H7 (cell line): ENCODE data around the gene BRD4. TPM values are rescaled to one million over a fixed set of nuclear protein-coding genes. Genes with fewer than 3 reads are reported as not detected.

Experiments used
- DNase-seq: peaks from one replicate; pipeline ENCODE4 v3.0.0; 2012
- H3K27me3 ChIP-seq: 2 replicates; pipeline ENCODE4 v1.6.0; 2011; ENCODE audit warnings: mild to moderate bottlenecking, low read length; ENCODE audit not compliant: control insufficient read depth, insufficient read depth
- H3K36me3 ChIP-seq: replicated peaks from 2 replicates; pipeline ENCODE4 v1.5.1; 2011; ENCODE audit warnings: low read length; ENCODE audit not compliant: control insufficient read depth, insufficient read depth
- H3K4me3 ChIP-seq: 2 replicates; pipeline ENCODE4 v1.5.1; 2011; ENCODE audit warnings: low read depth, mild to moderate bottlenecking, control low read depth, low read length, moderate library complexity; ENCODE audit not compliant: insufficient read depth
- total RNA-seq: library from RNA; depleted of rRNA; stranded (reverse); fragments of >200 nt; shearing (Covaris generic); gene quantifications from 2 replicates; pipeline ENCODE4 v1.2.3, GENCODE V29; 2014

Gene BRD4
- total RNA-seq, 1 experiment from 2014 or later, result 24.8 TPM

- no peak overlapping the region for H3K4me3 ChIP-seq
- H3K27me3 ChIP-seq, result no peaks in the 10 kb centered on the region
- DNase-seq, result no peak
- H3K36me3 ChIP-seq, result no peaks in the 10 kb centered on the region
These were observed 49.0 kb downstream of the BRD4 start for GRCh38 chr19:15283141-15283883.

GRCh38 chr19:15282311-15282705 is 50.0 kb downstream of the BRD4 start:
- H3K36me3 ChIP-seq, result no peaks in the 10 kb centered on the region
- DNase-seq, result no peak
- H3K4me3 ChIP-seq, result no peak overlapping the region
- no peaks in the 10 kb centered on the region for H3K27me3 ChIP-seq

- no peaks in the 10 kb centered on the region for H3K27me3 ChIP-seq
- no peak overlapping the region for H3K4me3 ChIP-seq
- no peaks in the 10 kb centered on the region for H3K36me3 ChIP-seq
- no peak for DNase-seq
These were observed 51.2 kb downstream of the BRD4 start for GRCh38 chr19:15280915-15281683.

GRCh38 chr19:15280048-15280725 is 52.2 kb downstream of the BRD4 start:
- no peak overlapping the region for H3K4me3 ChIP-seq
- DNase-seq, result no peak
- H3K36me3 ChIP-seq, result no peaks in the 10 kb centered on the region
- H3K27me3 ChIP-seq, result no peaks in the 10 kb centered on the region

DNA sequence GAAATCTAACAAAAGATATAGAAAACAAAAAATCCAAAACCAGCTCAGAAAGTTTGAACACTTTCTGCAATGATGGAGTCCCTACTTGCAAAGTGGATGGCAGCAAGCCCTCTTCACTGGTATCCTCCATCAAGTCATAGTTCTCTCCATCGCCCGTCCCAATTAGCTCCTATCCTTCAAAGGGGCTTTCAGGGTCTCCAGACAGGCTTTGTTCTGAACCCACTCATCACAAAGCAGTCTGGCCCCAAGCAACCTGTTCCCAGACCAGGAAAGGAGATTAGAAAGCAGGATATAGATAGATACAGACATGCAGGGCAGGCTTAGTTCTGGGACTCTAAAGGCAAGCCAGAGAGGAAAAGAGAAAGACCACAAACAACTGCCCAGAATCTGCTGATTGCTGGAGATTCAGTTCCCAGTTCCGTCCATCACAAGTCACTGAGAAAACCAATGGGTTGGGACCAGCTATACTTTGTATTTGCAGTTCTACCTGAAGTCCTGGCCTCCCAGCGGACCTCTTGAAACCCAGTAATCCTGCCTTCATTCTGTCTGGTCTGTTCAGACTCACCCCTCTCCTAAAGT is 52.9 kb downstream of the BRD4 start:
- no peak for DNase-seq
- H3K27me3 ChIP-seq, result no peaks in the 10 kb centered on the region
- H3K4me3 ChIP-seq, result no peak overlapping the region
- no peaks in the 10 kb centered on the region for H3K36me3 ChIP-seq

DNA sequence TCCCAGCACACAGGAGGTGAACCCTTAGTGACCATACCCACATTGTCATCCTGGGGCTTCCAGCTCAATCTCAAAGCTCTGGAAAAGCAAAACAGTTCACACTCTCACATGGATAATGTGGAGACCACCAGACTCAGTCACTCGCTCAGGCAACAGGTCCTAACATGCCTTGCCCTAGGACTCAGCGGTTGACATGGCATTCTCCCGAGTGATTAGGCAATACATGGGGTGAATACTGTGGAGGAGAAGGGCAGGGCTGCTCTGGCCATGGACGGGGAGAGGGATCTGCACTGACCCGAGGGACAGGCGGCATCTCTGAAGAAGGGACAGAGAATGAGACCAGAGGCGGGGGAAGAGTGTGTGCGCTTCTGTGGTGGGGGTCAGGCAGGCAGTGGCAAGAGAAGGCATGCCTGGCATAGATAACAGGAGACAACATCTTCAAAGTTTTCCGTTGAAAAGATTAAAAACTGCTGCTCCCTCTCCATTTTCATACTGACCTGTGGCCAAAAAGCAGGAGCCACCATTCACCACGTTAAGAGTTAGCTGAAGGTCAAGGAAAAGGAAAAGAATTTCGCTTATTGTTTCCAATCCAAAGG is 55.6 kb downstream of the BRD4 start:
- H3K36me3 ChIP-seq, result peaks cover 10% of the 10 kb centered on the region
- DNase-seq, result no peak
- no peaks in the 10 kb centered on the region for H3K27me3 ChIP-seq
- no peak overlapping the region for H3K4me3 ChIP-seq

GRCh38 chr19:15274477-15274876 is 57.9 kb downstream of the BRD4 start:
- no peak for DNase-seq
- Histone ChIP-seq H3K27me3 (no peaks in the 10 kb centered on the region), H3K4me3 (no peak overlapping the region), H3K36me3 (peaks cover 19% of the 10 kb centered on the region)

DNA sequence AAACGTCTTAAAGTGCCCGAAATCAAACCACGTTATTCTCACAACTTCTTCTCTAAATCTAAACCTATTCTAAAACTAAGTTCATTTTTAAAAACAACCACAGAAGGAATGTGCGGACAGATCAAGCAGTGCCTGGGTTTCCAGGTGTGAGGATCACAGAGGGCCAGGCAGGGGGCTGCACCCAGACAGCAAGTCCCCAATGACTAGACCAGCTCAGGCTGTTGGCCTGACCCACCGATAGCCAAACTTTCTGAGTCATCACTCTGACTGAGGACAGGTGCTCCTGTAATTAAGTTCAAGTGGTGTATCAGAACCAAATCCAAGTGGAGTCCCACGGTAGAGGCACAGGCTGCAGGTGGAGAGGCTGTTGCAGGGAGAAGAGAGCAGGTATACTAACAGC is 62.5 kb downstream of the BRD4 start:
- Histone ChIP-seq H3K4me3 (no peak overlapping the region), H3K27me3 (no peaks in the 10 kb centered on the region), H3K36me3 (peaks cover 47% of the 10 kb centered on the region)
- DNase-seq, result no peak

DNA sequence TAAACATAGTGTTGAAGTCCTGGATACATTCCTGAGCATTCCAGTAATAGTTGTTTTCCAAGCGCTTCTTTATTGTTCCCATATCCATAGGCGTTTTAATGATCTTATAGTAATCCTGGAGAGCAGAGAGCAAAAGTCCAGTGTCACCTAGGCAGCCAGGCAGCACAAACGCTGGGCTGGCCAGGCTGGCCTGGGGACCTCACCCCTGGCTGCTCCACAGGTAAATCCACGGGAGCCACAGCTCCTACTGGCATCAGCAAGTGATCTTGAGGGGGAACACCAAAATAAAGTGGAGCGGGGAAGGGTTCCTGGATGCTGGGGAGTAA is 63.4 kb downstream of the BRD4 start:
- peaks cover 53% of the 10 kb centered on the region for H3K36me3 ChIP-seq
- no peak overlapping the region for H3K4me3 ChIP-seq
- DNase-seq, result no peak
- no peaks in the 10 kb centered on the region for H3K27me3 ChIP-seq

- Histone ChIP-seq H3K36me3 (peaks cover 59% of the 10 kb centered on the region), H3K27me3 (no peaks in the 10 kb centered on the region), H3K4me3 (no peak overlapping the region)
- DNase-seq, result no peak
These were observed 64.0 kb downstream of the BRD4 start for GRCh38 chr19:15268192-15268927.

DNA sequence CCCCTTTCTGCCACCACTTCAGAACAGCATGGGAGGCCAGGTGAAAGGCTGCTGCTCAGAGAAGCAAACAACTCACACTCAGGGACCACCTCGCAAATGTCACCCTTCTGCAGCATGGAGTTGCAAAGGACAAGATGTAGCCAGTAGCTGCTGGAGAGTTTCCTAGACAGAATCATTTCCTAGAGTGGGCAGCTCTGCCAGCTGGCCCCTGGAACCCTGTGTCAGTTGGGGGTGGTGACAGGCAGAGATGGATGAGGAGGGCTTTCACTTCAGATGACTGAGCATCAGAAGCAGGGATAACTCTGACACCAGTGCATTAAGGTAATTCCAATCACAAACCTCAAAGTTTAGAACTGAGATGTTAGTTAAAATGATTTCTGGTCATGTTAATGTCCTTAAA is 65.7 kb downstream of the BRD4 start:
- no peak for DNase-seq
- Histone ChIP-seq H3K4me3 (no peak overlapping the region), H3K36me3 (peaks cover 60% of the 10 kb centered on the region), H3K27me3 (no peaks in the 10 kb centered on the region)

GRCh38 chr19:15265850-15266248 is 66.5 kb downstream of the BRD4 start:
- Histone ChIP-seq H3K27me3 (no peaks in the 10 kb centered on the region), H3K4me3 (no peak overlapping the region), H3K36me3 (peaks cover 56% of the 10 kb centered on the region)
- DNase-seq, result no peak

DNA sequence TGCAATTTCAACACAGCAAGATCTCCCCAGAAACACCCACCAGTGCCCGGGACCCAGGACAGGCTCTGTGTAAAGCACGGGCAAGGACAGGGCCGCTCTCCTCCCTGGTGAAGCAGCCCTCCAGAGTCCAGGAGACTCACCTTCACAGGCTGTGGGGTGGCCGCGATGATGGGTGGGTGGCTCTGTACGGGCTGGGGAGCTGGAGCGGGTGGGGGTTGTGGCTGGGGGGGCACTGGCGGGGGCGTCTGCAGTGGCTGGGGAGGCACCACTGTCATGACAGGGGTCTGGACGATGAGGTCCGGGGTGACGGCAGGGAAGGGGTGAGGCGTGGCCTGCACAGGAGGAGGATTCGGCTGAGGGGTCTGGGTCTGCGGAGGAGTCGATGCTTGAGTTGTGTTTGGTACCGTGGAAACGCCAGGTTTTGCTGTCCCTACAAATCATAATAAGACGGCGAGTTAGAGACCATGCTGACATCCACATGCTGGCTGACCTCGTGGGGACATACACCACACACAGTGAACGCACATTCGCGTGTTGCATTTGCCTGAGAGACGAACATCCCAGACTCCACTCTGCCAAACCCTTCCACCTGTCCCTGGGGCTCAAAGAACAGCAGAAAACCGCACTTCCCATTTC is 67.0 kb downstream of the BRD4 start:
- DNase-seq, result no peak
- Histone ChIP-seq H3K27me3 (no peaks in the 10 kb centered on the region), H3K4me3 (no peak overlapping the region), H3K36me3 (peaks cover 57% of the 10 kb centered on the region)

- Histone ChIP-seq H3K27me3 (no peaks in the 10 kb centered on the region), H3K36me3 (peaks cover 62% of the 10 kb centered on the region), H3K4me3 (no peak overlapping the region)
- no peak for DNase-seq
These were observed 67.5 kb downstream of the BRD4 start for GRCh38 chr19:15264933-15265206.
